ENCODE measurements around the gene RUVBL1. TPM values are rescaled to one million over a fixed set of nuclear protein-coding genes. Genes with fewer than 3 reads are reported as not detected.

Gene RUVBL1
- total and polyA plus RNA-seq, 10 of the 15 experiments (the other 5 are each of a cell fraction or from before 2014, with no cell fraction given) = 15.2 to 142 (median 84.2) TPM

DNA sequence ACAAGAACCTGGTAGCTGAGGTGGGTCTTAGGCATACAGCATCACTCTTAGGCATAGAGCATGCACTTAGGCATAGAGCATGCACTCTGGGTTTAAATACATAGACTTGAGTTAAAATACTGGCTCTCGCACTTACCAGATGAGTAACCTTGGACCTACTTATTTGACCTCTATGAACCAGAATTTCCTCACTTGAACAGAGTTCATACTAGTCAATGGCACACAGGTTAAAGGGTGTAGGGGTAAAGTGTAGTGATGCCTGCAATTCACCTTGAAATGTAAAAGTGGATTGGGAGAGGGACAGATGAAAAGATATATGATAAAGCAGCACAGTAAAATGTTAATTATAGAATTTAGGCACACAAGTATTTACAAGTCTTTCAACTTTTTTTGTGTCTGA, 1.6 kb downstream of the RUVBL1 start:
- CTCF ChIA-PET = interaction anchor here (0.7 to 3.6 kb wide), 2 partner anchors 12 to 26 kb away, joined by 3 to 31 read pairs; no protein-coding TSS in a partner anchor
- H3K4me3 ChIP-seq = peak overlapping the region; percentile 91
- BruUV-seq (replicated peaks) = no TSS peak
- RAD21 ChIA-PET (ENCODE audit: unreplicated experiment) = no interaction called here
- SMC1A ChIA-PET (ENCODE audit: uncharacterized antibody, unreplicated experiment) = interaction anchor here (1.6 kb wide), 2 partner anchors 12 to 64 kb away, joined by 3 to 4 read pairs; no protein-coding TSS in a partner anchor
- H3K36me3 ChIP-seq (ENCODE audit: control insufficient read depth in 2 of 2, insufficient read depth in 2 of 2, low read length in 1 of 2) = peaks cover 0 to 5% of the 10 kb centered on the region in 2 experiments; a peak in 2 of 4 replicates
- ATAC-seq = no peak
- no peak for FAIRE-seq
- H2AFZ ChIP-seq (ENCODE audit: control insufficient read depth, low read depth, low read length) = no peak overlapping the region
- POLR2A ChIA-PET = interaction anchor here (0.6 to 1.1 kb wide), 2 partner anchors 70 to 124 kb away, joined by 3 read pairs; partner anchors contain the start of gene SEC61A1
- no peaks in the 10 kb centered on the region for H4K20me1 ChIP-seq (ENCODE audit: control insufficient read depth, insufficient read depth)
- TF ChIP-seq CBX3 (IDR thresholded peaks at IDR 0.05; ENCODE audit: borderline replicate concordance, low read depth) = no peak
- TF ChIP-seq BACH1 (IDR thresholded peaks at IDR 0.05; ENCODE audit: borderline replicate concordance) = no peak
- TF ChIP-seq RAD21 (IDR thresholded peaks at IDR 0.05; ENCODE audit: insufficient read depth, low read depth, low read length) = no peak
- no peak for TF ChIP-seq NR2C1 (IDR thresholded peaks at IDR 0.05)
- TF ChIP-seq NBN (IDR thresholded peaks at IDR 0.05) = no peak
- TF ChIP-seq SMAD1 (IDR thresholded peaks at IDR 0.05; ENCODE audit: low read depth, partially characterized antibody) = no peak
- TF ChIP-seq POLR2AphosphoS5 (IDR thresholded peaks at IDR 0.05; ENCODE audit: low read length) = no peak
- TF ChIP-seq EGR1 (IDR thresholded peaks at IDR 0.05; ENCODE audit: borderline replicate concordance in 1 of 2, low read depth in 2 of 2, low read length in 2 of 2) = no peak
- TF ChIP-seq CBX5 (IDR thresholded peaks at IDR 0.05; ENCODE audit: low read depth) = no peak
- TF ChIP-seq RBBP5 (conservative IDR thresholded peaks at IDR 0.05) = no peak
- TF ChIP-seq SMARCA5 (IDR thresholded peaks at IDR 0.05) = no peak
- no peak for TF ChIP-seq NRF1 (conservative IDR thresholded peaks at IDR 0.05; ENCODE audit: low read depth, low read length)
- no peak for TF ChIP-seq CHD1 (IDR thresholded peaks at IDR 0.05; ENCODE audit: low read depth, low read length)
- no peak for TF ChIP-seq IKZF2 (IDR thresholded peaks at IDR 0.05)
- no peak for TF ChIP-seq DPF2 (IDR thresholded peaks at IDR 0.05)
- no peak for TF ChIP-seq PAX8 (IDR thresholded peaks at IDR 0.05)
- in situ Hi-C loops (cut with MboI) = no loop called here
- H3K27ac ChIP-seq (ENCODE audit: control insufficient read depth, insufficient read depth) = no peak overlapping the region
- H3K9me3 ChIP-seq (replicated peaks; ENCODE audit: control insufficient read depth, insufficient read depth, low read length) = no peaks in the 10 kb centered on the region
- H3K9ac ChIP-seq (ENCODE audit: control insufficient read depth, insufficient read depth, low read length) = no peak overlapping the region; the same call in 1 of the 2 replicates
- no peak for DNase-seq (ENCODE audit: low read depth, low spot score)
- H3K4me1 ChIP-seq (ENCODE audit: control insufficient read depth, insufficient read depth, low read length) = peaks cover 6% of the 10 kb centered on the region
- H3K27me3 ChIP-seq (replicated peaks in 1 of 2; ENCODE audit: control insufficient read depth in 2 of 2, insufficient read depth in 2 of 2, low read length in 1 of 2) = no peaks in the 10 kb centered on the region
- peaks cover 20% of the 10 kb centered on the region for H3K79me2 ChIP-seq (ENCODE audit: control insufficient read depth, insufficient read depth, low read length)
- peak overlapping the region; percentile 93 for H3K4me2 ChIP-seq (ENCODE audit: control insufficient read depth, insufficient read depth)
- 100% methylated on average over 1 of the region's 1 CpG for WGBS (ENCODE audit: insufficient coverage, insufficient replicate concordance, low lambda C conversion rate, missing lambda C conversion rate)
- intact Hi-C loops (cut with micrococcal nuclease; ENCODE audit: unreplicated experiment) = no loop called here
